ENCODE results near the gene MISP3.

MISP3 gene

GRCh38 chr19:14102102-14102696 is 29.6 kb downstream of the MISP3 start:
- Histone ChIP-seq H3K9me2 (ENCODE audit: low read depth, low read length) (no peaks in the 10 kb centered on the region), H3K27me3 (ENCODE audit: insufficient read depth, low read length) (no peaks in the 10 kb centered on the region), H3K9ac (ENCODE audit: low read length) (no peak overlapping the region), H3K4me2 (ENCODE audit: low read length) (no peak overlapping the region), H3K36me3 (ENCODE audit: insufficient read depth, low read length) (peaks cover 51% of the 10 kb centered on the region), H3F3A (ENCODE audit: insufficient read depth, low read length) (no peaks in the 10 kb centered on the region), H2AFZ (ENCODE audit: low read length) (no peak overlapping the region), H3K27ac (ENCODE audit: low read depth, low read length, poor library complexity, severe bottlenecking) (no peak overlapping the region), H3K9me3 (ENCODE audit: low read length) (no peaks in the 10 kb centered on the region), H4K20me1 (ENCODE audit: insufficient read depth, low read length) (no peaks in the 10 kb centered on the region), H3K4me1 (ENCODE audit: insufficient read depth, low read length, severe bottlenecking) (no peaks in the 10 kb centered on the region), H3K4me3 (ENCODE audit: low read depth, low read length, poor library complexity, severe bottlenecking) (no peak overlapping the region), H3K79me2 (ENCODE audit: insufficient read depth, low read length) (no peaks in the 10 kb centered on the region)
- no peak for TF ChIP-seq EZH2 (IDR thresholded peaks at IDR 0.05; ENCODE audit: borderline replicate concordance, low read length)
- TF ChIP-seq CTCF (IDR thresholded peaks at IDR 0.05; ENCODE audit: low read length), result no peak

GRCh38 chr19:14102756-14103155 is 30.2 kb downstream of the MISP3 start:
- Histone ChIP-seq H3F3A (ENCODE audit: insufficient read depth, low read length) (no peaks in the 10 kb centered on the region), H3K9me2 (ENCODE audit: low read depth, low read length) (no peaks in the 10 kb centered on the region), H2AFZ (ENCODE audit: low read length) (no peak overlapping the region), H3K4me2 (ENCODE audit: low read length) (no peak overlapping the region), H3K79me2 (ENCODE audit: insufficient read depth, low read length) (no peaks in the 10 kb centered on the region), H3K9me3 (ENCODE audit: low read length) (no peaks in the 10 kb centered on the region), H4K20me1 (ENCODE audit: insufficient read depth, low read length) (no peaks in the 10 kb centered on the region), H3K9ac (ENCODE audit: low read length) (no peak overlapping the region), H3K4me3 (ENCODE audit: low read depth, low read length, poor library complexity, severe bottlenecking) (no peak overlapping the region), H3K4me1 (ENCODE audit: insufficient read depth, low read length, severe bottlenecking) (no peaks in the 10 kb centered on the region), H3K27ac (ENCODE audit: low read depth, low read length, poor library complexity, severe bottlenecking) (no peak overlapping the region), H3K27me3 (ENCODE audit: insufficient read depth, low read length) (no peaks in the 10 kb centered on the region), H3K36me3 (ENCODE audit: insufficient read depth, low read length) (peaks cover 45% of the 10 kb centered on the region)
- TF ChIP-seq CTCF (IDR thresholded peaks at IDR 0.05; ENCODE audit: low read length), result no peak
- no peak for TF ChIP-seq EZH2 (IDR thresholded peaks at IDR 0.05; ENCODE audit: borderline replicate concordance, low read length)

GRCh38 chr19:14103310-14103709 is 30.7 kb downstream of the MISP3 start:
- Histone ChIP-seq H3K4me3 (ENCODE audit: low read depth, low read length, poor library complexity, severe bottlenecking) (no peak overlapping the region), H2AFZ (ENCODE audit: low read length) (no peak overlapping the region), H3K36me3 (ENCODE audit: insufficient read depth, low read length) (peaks cover 41% of the 10 kb centered on the region), H3F3A (ENCODE audit: insufficient read depth, low read length) (no peaks in the 10 kb centered on the region), H3K9me2 (ENCODE audit: low read depth, low read length) (no peaks in the 10 kb centered on the region), H4K20me1 (ENCODE audit: insufficient read depth, low read length) (no peaks in the 10 kb centered on the region), H3K79me2 (ENCODE audit: insufficient read depth, low read length) (no peaks in the 10 kb centered on the region), H3K4me2 (ENCODE audit: low read length) (no peak overlapping the region), H3K9me3 (ENCODE audit: low read length) (no peaks in the 10 kb centered on the region), H3K9ac (ENCODE audit: low read length) (no peak overlapping the region), H3K4me1 (ENCODE audit: insufficient read depth, low read length, severe bottlenecking) (no peaks in the 10 kb centered on the region), H3K27ac (ENCODE audit: low read depth, low read length, poor library complexity, severe bottlenecking) (no peak overlapping the region), H3K27me3 (ENCODE audit: insufficient read depth, low read length) (no peaks in the 10 kb centered on the region)
- TF ChIP-seq CTCF (IDR thresholded peaks at IDR 0.05; ENCODE audit: low read length), result no peak
- TF ChIP-seq EZH2 (IDR thresholded peaks at IDR 0.05; ENCODE audit: borderline replicate concordance, low read length), result no peak

All from OCI-LY1 (cell line).